Bronchial epithelial cell (primary cell): ENCODE results near the gene TMEM186. TPM values are rescaled to one million over a fixed set of nuclear protein-coding genes. Genes with fewer than 3 reads are reported as not detected.

Source experiments
- DNase-seq: peaks from one replicate; pipeline ENCODE4 v3.0.0-alpha.2; 2010; ENCODE audit warnings: low read depth
- FAIRE-seq: peaks from 2 replicates; lab custom pipeline; 2011; peaks lifted over from hg19 to GRCh38; lab: Jason Lieb, UNC
- H3K27me3 ChIP-seq: 2 replicates; pipeline ENCODE4 v1.5.1; 2011; ENCODE audit warnings: low read length; ENCODE audit not compliant: control insufficient read depth, insufficient read depth
- H3K36me3 ChIP-seq: 2 replicates; pipeline ENCODE4 v1.5.1; 2011; ENCODE audit warnings: low read length; ENCODE audit not compliant: control insufficient read depth, insufficient read depth
- H3K4me3 ChIP-seq: 2 replicates; pipeline ENCODE4 v1.5.1; 2011; ENCODE audit warnings: mild to moderate bottlenecking, low read depth, low read length, control low read depth
- total RNA-seq: library from RNA; depleted of rRNA; stranded (reverse); fragments of >200 nt; gene quantifications from 2 replicates; pipeline ENCODE4 v1.2.1, GENCODE V29; 2014
- TF ChIP-seq, protein P1 (sequence below): IDR thresholded peaks from 2 replicates; pipeline ENCODE4 v1.5.1; 2011; ENCODE audit warnings: mild to moderate bottlenecking, moderate library complexity, low read length, control low read depth, inconsistent platforms; ENCODE audit not compliant: insufficient read depth, severe bottlenecking

The TMEM186 gene
- total RNA-seq, 1 donor from 2014 or later: 15.5 TPM

DNA sequence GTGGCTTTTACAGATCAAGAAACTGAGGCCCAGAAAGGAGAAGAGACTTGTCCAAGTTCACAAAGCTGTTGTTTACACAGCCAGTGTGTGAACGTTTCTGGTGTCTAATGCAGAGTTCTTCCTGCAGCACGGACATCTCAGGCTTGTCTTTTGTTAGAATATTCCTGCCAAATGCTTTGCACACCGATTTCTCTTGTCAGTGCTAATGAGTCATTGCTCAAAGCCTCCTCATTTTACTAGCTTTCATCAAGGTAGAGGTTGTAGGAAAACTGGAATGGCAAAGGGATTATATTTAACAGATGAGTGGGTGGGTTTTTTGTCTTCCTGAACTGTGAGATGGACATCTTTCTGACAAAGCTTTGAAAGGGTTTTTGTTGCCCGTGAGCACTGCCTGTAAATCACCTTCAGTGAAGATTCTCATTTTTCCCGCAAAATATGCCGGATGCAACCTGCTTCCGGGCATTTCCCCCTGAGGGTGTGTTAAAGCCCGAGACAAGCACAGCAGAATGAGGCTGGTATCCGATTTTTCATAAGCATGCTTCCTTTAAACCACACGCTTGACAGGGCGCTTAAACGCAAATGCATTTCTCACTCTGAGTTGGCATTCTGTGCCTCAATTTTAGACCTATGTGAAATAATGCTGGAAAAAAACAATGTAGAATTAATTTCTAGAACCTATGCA lies 14.9 kb upstream of the TMEM186 start:
- H3K36me3 ChIP-seq: peaks cover 35% of the 10 kb centered on the region
- FAIRE-seq: peak; percentile 58

DNA sequence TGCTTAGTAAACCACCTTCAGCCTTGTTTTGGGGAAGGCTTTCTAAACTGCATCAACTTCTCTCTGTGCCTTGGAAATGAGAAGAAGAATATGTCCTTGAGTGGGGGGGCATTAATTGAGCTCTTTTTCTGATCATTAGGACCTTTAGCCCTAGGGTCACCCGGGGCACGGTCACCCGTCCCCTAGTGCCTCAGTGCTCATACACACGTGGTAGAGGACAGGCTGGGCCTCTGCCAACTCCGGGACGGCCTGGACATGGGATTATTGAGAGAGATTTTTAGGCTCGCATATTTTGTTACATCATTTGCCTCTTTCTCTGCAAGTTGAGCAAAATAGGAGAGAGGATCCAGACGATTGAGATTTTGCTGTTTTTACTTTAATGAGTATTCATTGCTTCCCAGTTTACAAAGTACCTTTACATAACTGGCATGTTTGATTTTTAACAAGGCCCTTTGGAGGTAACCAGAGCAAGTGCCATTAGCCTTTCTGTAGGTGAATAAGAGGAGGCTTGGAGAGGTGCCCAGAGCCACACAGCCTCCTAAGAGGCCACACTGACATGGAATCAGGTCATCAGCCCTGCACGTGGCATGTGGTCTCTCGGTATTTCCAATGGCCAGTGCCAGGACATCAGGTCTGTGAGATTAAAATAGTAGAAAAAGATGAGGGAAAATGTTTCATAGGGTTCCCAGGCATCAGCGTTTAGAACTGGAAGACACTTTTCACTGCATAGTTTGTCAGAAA lies 11.3 kb upstream of the TMEM186 start:
- FAIRE-seq: no peak
- DNase-seq: no peak
- H3K36me3 ChIP-seq: peaks cover 33% of the 10 kb centered on the region
- TF ChIP-seq, protein P1, sequence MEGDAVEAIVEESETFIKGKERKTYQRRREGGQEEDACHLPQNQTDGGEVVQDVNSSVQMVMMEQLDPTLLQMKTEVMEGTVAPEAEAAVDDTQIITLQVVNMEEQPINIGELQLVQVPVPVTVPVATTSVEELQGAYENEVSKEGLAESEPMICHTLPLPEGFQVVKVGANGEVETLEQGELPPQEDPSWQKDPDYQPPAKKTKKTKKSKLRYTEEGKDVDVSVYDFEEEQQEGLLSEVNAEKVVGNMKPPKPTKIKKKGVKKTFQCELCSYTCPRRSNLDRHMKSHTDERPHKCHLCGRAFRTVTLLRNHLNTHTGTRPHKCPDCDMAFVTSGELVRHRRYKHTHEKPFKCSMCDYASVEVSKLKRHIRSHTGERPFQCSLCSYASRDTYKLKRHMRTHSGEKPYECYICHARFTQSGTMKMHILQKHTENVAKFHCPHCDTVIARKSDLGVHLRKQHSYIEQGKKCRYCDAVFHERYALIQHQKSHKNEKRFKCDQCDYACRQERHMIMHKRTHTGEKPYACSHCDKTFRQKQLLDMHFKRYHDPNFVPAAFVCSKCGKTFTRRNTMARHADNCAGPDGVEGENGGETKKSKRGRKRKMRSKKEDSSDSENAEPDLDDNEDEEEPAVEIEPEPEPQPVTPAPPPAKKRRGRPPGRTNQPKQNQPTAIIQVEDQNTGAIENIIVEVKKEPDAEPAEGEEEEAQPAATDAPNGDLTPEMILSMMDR: no peak
- H3K4me3 ChIP-seq: no peak overlapping the region
- H3K27me3 ChIP-seq: no peaks in the 10 kb centered on the region

More for the DNA sequence above, 14.9 kb upstream of the TMEM186 start:
- Histone ChIP-seq H3K4me3 (no peak overlapping the region), H3K27me3 (no peaks in the 10 kb centered on the region)
- TF ChIP-seq, protein P1: no peak
- no peak for DNase-seq

DNA sequence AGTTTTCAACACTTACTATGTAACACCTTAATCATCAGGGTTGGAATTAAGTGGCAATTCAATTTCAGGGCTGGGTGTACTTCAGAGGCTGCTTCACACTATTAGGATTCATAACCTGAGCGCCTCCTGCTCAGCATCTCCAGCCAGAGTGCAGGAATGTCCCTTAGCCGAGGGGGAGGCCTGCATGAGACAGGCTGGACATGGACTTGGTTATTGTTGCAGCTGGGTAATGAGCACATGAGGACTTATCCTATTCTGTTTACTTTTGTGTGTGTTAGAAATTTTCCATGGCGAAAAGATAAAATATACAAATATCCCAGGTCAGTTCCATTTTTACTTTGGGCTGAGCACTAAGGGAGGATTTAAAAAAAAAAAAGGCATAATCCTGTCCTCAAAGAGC lies 10.6 kb upstream of the TMEM186 start:
- TF ChIP-seq, protein P1: no peak
- FAIRE-seq (no peak), DNase-seq (no peak)
- Histone ChIP-seq H3K36me3 (peaks cover 29% of the 10 kb centered on the region), H3K27me3 (no peaks in the 10 kb centered on the region), H3K4me3 (no peak overlapping the region)

- Histone ChIP-seq H3K27me3 (no peaks in the 10 kb centered on the region), H3K4me3 (no peak overlapping the region), H3K36me3 (peaks cover 28% of the 10 kb centered on the region)
- TF ChIP-seq, protein P1: no peak
- DNase-seq (no peak), FAIRE-seq (no peak)
Observed at GRCh38 chr16:8807189-8807588, 9.8 kb upstream of the TMEM186 start.

DNA sequence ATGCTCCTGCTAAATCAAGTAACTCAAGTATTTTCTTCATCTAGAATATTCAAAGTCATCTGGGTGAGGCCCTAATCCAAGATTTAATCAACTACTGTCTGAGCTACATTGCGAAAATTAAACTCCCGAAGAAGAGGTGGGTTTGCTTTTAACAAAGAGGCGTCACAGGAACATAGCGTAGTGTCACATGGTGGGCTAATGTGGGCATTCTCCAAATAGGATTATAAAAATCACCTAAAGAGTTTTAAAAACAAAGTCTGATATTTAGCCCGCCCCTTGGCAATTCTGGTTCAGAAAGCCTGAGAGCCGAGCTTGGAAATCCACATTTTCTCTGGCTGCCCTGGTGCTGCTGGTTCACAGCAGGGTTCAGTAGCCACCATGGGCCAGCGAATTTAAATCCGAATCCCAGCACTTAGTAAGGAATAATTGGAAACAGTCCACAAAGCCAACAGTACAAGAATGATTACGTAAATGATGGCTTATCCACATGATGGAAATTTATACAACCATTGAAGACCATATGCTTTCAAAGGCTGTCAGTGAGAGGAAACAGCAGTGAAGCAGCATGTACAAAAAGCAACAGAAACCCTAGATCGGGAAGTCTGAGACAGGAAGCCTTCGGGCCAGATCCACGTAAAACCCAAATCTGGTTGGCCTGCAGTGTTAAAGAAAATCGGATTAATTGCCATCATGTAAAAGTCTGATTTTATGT lies 9.0 kb upstream of the TMEM186 start:
- TF ChIP-seq, protein P1: no peak
- DNase-seq: no peak
- Histone ChIP-seq H3K27me3 (no peaks in the 10 kb centered on the region), H3K36me3 (peaks cover 26% of the 10 kb centered on the region), H3K4me3 (no peak overlapping the region)
- FAIRE-seq: no peak
